Prostate gland (tissue), 2 donors: ENCODE measurements around the gene TRDMT1. TPM values are rescaled to one million over a fixed set of nuclear protein-coding genes. Genes with fewer than 3 reads are reported as not detected.

Experiments used
- DNase-seq: peaks from one replicate; pipeline ENCODE4 v3.0.0-alpha.2; 2019; ENCODE audit warnings: low spot score
- H3K27ac ChIP-seq, 2 donors: fragments of 200-600 bp; sonication (generic); 2 replicates each; pipeline ENCODE4 v1.5.1; 2017 to 2019
- H3K27me3 ChIP-seq: fragments of 200-600 bp; sonication (generic); replicated peaks from 2 replicates; pipeline ENCODE4 v1.5.1; 2019; ENCODE audit not compliant: insufficient read depth
- H3K36me3 ChIP-seq, 2 donors: fragments of 200-600 bp; sonication (generic); 1 replicate in 1 of 2; 2 replicates in 1 of 2; pipeline versions ENCODE4 v1.5.1 to v1.8.1; 2017 to 2019
- H3K4me1 ChIP-seq: fragments of 200-600 bp; sonication (generic); replicated peaks from 2 replicates; pipeline ENCODE4 v1.5.1; 2019
- H3K4me3 ChIP-seq, 2 donors: fragments of 200-600 bp; sonication (generic); 2 replicates each; pipeline ENCODE4 v1.5.1; 2017 to 2019
- H3K9me3 ChIP-seq: fragments of 200-600 bp; sonication (generic); 2 replicates; pipeline ENCODE4 v1.5.1; 2017
- POLR2A ChIP-seq: fragments of 450-650 bp; IDR thresholded peaks from one replicate; pipeline ENCODE4 v1.6.1; 2016; ENCODE audit warnings: antibody characterized with exemption, mild to moderate bottlenecking
- POLR2AphosphoS5 ChIP-seq: sonication (generic); formaldehyde crosslinking; IDR thresholded peaks from one replicate; pipeline ENCODE4 v1.6.1; 2017; ENCODE audit warnings: antibody characterized with exemption
- WGBS: methylation state at CpG from one replicate; pipeline ENCODE4 v1.1.5; 2018; 5-methylcytosine and 5-hydroxymethylcytosine counted together
- intact Hi-C: fragments of 100-400 bp; cut with DNase I; formaldehyde crosslinking; loops from one replicate; pipeline ENCODE4 v1.14.2; 2022
- total RNA-seq, 2 donors: library from RNA; depleted of rRNA; stranded (reverse); fragments of >200 nt; gene quantifications; one replicate each; pipeline ENCODE4 v1.1.0, GENCODE V29; 2016
- TF ChIP-seq, protein P1 (sequence below), 4 experiments: fragments of 200-600 bp in 2 of 4; fragments of 450-650 bp in 2 of 4; sonication (generic) in 2 of 4; IDR thresholded peaks; 1 replicate in 3 of 4; 2 replicates in 1 of 4; pipeline ENCODE4 v1.5.1; 2016 to 2019; ENCODE audit warnings: antibody characterized with exemption in 4 of 4, mild to moderate bottlenecking in 2 of 4, moderate library complexity in 2 of 4

TRDMT1 gene
- total RNA-seq, 2 donors from 2014 or later = 6.5 to 9.9 TPM

DNA sequence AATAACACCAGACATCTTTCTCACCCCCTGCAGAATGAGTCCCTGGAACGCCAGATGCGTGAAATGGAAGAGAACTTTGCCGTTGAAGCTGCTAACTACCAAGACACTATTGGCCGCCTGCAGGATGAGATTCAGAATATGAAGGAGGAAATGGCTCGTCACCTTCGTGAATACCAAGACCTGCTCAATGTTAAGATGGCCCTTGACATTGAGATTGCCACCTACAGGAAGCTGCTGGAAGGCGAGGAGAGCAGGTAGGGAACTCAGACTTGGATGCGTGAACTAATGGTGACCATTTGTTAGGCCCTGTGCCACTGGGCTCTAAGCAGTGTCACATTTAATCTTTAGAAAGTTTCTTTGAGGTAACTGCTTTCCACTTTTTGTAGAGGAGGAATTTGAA, 33.7 kb upstream of the TRDMT1 start:
- Histone ChIP-seq H3K27me3 (no peaks in the 10 kb centered on the region), H3K27ac (no peak overlapping the region), H3K36me3 (peaks cover 3 to 5% of the 10 kb centered on the region in 2 donors), H3K4me1 (no peaks in the 10 kb centered on the region), H3K4me3 (no peak overlapping the region), H3K9me3 (no peaks in the 10 kb centered on the region)
- TF ChIP-seq POLR2A (no peak), POLR2AphosphoS5 (no peak)
- 75% methylated on average over 8 of the region's 8 CpGs for WGBS
- intact Hi-C loops = no loop called here
- no peak for DNase-seq

DNA sequence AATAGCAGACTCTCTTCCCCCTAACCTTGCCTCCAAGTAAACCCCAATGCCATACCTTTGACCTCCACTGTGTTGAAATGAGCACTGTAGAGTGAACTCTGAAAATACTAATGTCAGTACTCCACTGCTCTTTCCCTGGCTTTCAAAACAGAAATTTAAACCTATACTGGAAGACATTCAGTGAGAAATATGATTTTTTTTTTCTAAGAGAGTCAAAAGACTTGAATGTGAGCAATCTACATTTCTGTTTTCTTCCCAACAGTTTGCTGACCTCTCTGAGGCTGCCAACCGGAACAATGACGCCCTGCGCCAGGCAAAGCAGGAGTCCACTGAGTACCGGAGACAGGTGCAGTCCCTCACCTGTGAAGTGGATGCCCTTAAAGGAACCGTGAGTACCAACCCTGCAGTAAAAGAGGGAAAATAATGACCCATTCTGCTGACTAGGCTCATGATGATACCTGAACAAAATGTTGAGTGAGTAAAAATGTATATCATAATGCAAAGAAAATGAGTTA, 33.0 kb upstream of the TRDMT1 start:
- H3K4me1 ChIP-seq = no peaks in the 10 kb centered on the region

DNA sequence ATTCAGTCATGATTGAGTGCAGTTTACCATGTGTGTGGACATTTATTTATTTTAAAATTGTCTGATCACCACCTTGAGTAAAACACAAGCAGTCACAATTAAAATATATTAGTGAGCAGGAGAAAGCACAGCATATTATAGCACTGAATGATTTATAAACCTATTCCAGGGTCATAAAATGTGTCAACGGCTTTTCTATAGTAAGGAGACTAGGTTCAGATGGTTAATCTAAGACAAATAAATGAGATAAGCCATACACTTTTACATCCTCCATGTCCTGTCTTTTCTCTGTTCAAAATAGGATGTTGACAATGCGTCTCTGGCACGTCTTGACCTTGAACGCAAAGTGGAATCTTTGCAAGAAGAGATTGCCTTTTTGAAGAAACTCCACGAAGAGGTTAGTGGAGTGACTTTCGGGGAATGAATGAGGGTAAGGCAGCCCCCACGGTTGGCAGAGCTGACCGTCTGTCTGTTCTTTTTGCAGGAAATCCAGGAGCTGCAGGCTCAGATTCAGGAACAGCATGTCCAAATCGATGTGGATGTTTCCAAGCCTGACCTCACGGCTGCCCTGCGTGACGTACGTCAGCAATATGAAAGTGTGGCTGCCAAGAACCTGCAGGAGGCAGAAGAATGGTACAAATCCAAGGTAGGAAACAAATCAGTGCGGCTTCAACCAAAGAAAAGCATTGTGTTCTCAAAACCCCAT, 32.0 kb upstream of the TRDMT1 start:
- TF ChIP-seq POLR2AphosphoS5 (no peak), POLR2A (no peak)
- TF ChIP-seq, protein P1, sequence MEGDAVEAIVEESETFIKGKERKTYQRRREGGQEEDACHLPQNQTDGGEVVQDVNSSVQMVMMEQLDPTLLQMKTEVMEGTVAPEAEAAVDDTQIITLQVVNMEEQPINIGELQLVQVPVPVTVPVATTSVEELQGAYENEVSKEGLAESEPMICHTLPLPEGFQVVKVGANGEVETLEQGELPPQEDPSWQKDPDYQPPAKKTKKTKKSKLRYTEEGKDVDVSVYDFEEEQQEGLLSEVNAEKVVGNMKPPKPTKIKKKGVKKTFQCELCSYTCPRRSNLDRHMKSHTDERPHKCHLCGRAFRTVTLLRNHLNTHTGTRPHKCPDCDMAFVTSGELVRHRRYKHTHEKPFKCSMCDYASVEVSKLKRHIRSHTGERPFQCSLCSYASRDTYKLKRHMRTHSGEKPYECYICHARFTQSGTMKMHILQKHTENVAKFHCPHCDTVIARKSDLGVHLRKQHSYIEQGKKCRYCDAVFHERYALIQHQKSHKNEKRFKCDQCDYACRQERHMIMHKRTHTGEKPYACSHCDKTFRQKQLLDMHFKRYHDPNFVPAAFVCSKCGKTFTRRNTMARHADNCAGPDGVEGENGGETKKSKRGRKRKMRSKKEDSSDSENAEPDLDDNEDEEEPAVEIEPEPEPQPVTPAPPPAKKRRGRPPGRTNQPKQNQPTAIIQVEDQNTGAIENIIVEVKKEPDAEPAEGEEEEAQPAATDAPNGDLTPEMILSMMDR (IDR thresholded peaks at IDR 0.05) = no peak
- no peaks in the 10 kb centered on the region for H3K9me3 ChIP-seq
- DNase-seq = no peak
- H3K4me1 ChIP-seq = no peaks in the 10 kb centered on the region
- intact Hi-C loops = no loop called here
- no peak overlapping the region for H3K4me3 ChIP-seq
- no peak overlapping the region for H3K27ac ChIP-seq
- WGBS = 56% methylated on average over 14 of the region's 14 CpGs
- H3K36me3 ChIP-seq = peaks cover 3 to 5% of the 10 kb centered on the region in 2 donors
- H3K27me3 ChIP-seq = no peaks in the 10 kb centered on the region

More for the DNA sequence above, 33.0 kb upstream of the TRDMT1 start:
- WGBS = 90% methylated on average over 5 of the region's 5 CpGs
- no peak overlapping the region for H3K27ac ChIP-seq
- intact Hi-C loops = no loop called here
- H3K9me3 ChIP-seq = no peaks in the 10 kb centered on the region
- TF ChIP-seq, protein P1 (IDR thresholded peaks at IDR 0.05) = no peak
- TF ChIP-seq POLR2AphosphoS5 = no peak
- TF ChIP-seq POLR2A = no peak
- no peaks in the 10 kb centered on the region for H3K27me3 ChIP-seq
- no peak for DNase-seq
- H3K4me3 ChIP-seq = no peak overlapping the region
- peaks cover 3 to 5% of the 10 kb centered on the region in 2 donors for H3K36me3 ChIP-seq

DNA sequence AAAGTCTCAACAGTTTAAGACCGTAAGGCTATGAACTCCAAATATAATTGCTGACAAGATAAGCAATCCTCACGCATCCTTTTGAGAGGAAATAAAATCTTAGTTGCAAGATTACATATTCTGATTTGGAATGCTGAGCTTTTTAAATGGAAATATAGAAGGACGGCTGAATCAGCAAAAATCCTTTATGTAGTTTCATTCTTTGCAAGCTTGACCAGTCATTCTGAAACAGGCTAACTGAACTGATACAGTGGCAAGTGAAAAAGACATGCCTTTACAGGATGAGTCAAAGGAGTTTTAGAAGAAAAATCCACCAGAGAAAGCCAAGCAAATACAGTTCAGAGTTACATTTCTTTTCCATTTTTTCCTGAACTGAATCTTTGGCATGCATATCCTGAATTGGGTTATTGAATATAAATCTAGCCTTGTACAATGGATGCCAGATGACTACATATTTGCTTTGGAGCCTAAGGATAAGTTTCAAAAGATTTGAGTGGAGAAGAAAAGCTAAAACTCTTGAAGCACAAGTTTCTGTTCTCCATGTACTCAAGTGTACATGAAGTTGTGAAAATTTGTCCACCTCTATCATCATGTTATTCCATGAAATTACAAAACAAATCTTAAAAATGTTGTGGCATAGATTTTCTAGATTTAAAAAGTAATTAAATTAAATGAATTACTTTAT, 30.9 kb upstream of the TRDMT1 start:
- TF ChIP-seq POLR2AphosphoS5 = no peak
- TF ChIP-seq, protein P1 (IDR thresholded peaks at IDR 0.05) = no peak
- TF ChIP-seq POLR2A = no peak
- 56% methylated on average over 3 of the region's 3 CpGs for WGBS
- Histone ChIP-seq H3K9me3 (no peaks in the 10 kb centered on the region), H3K27me3 (no peaks in the 10 kb centered on the region), H3K4me3 (no peak overlapping the region), H3K27ac (no peak overlapping the region), H3K4me1 (no peaks in the 10 kb centered on the region), H3K36me3 (peaks cover 3 to 5% of the 10 kb centered on the region in 2 donors)
- no peak for DNase-seq
- intact Hi-C loops = no loop called here

DNA sequence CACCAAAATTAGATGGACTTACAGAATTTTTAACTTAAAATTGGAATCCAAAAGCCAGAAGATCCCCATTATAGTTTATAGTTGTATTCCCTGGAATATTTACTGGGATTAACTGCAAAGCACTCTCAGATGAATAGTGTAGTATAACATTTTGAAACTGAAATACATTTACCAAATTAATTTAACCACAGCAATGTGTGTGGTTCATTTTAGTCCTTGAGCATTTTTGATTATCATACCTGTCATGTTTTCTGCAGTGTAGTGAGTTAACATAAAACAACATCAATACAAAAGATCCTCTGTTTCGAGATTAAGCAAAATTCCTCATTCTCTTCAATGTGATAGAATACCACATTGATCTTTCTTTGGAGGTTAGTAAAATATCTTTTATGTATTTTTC, 30.3 kb upstream of the TRDMT1 start:
- Histone ChIP-seq H3K27me3 (no peaks in the 10 kb centered on the region), H3K9me3 (no peaks in the 10 kb centered on the region), H3K4me1 (no peaks in the 10 kb centered on the region), H3K4me3 (no peak overlapping the region), H3K36me3 (peaks cover 3 to 5% of the 10 kb centered on the region in 2 donors), H3K27ac (no peak overlapping the region)
- intact Hi-C loops = no loop called here
- no peak for TF ChIP-seq POLR2AphosphoS5
- TF ChIP-seq POLR2A = no peak
- TF ChIP-seq, protein P1 (IDR thresholded peaks at IDR 0.05) = no peak
- DNase-seq = no peak
- 71% methylated on average over 1 of the region's 1 CpG for WGBS
